H1 (cell line): ENCODE results near the gene TERB1. TPM values are rescaled to one million over a fixed set of nuclear protein-coding genes. Genes with fewer than 3 reads are reported as not detected.

Source experiments
- SRF ChIP-seq: IDR thresholded peaks from 2 replicates; pipeline ENCODE4 v1.6.1; 2011; ENCODE audit warnings: mild to moderate bottlenecking, low read depth, low read length, moderate library complexity
- polyA plus RNA-seq, 7 experiments: library from polyadenylated mRNA; depleted of rRNA in 3 of 7; stranded (reverse) in 5 of 7; unstranded in 2 of 7; fragments of >200 nt in 5 of 7; fragments of 200-250 nt in 2 of 7; gene quantifications; 1 replicate in 5 of 7; 2 replicates in 1 of 7; 4 replicates in 1 of 7; pipeline versions ENCODE4 v1.2.1 to v1.2.3, GENCODE V29; 2011 to 2013; ENCODE audit warnings: missing spikeins in 2 of 7, mixed read lengths in 2 of 7
- total RNA-seq: library from RNA; stranded (reverse); fragmentation: NEBNext Ultra II Directional; extraction: Animal tissue kit (Norgen Biotek cat#: 25700); gene quantifications from 2 replicates; pipeline ENCODE4 v1.2.1, GENCODE V29; 2021

TERB1 gene
- total and polyA plus RNA-seq, 2 of the 8 experiments (the other 6 are each of a cell fraction or from before 2014, with no cell fraction given): not detected

GRCh38 chr16:66714062-66714461 is 87.3 kb downstream of the TERB1 start (continued):
- no peak for TF ChIP-seq SRF
